GM12875 (cell line): Measurements from ENCODE around the gene CH25H.

Experiments
- H3K4me3 ChIP-seq: one replicate; pipeline ENCODE4 v1.5.1; 2011; ENCODE audit warnings: low read depth, low read length, control low read depth
- CTCF ChIP-seq: IDR thresholded peaks from 2 replicates; pipeline ENCODE4 v1.5.1; 2011; ENCODE audit warnings: low read depth, mild to moderate bottlenecking, control low read depth, inconsistent platforms, low read length, moderate library complexity, borderline replicate concordance; ENCODE audit not compliant: insufficient read depth

The CH25H gene

GRCh38 chr10:89217057-89217990 is 10.2 kb upstream of the CH25H start:
- H3K4me3 ChIP-seq: no peak overlapping the region
- TF ChIP-seq CTCF: peak; percentile 36; the same call in 1 of the 2 replicates

- TF ChIP-seq CTCF: no peak
- no peak overlapping the region for H3K4me3 ChIP-seq
These were observed 8.9 kb upstream of the CH25H start for GRCh38 chr10:89216056-89216455.

GRCh38 chr10:89215511-89215910 is 8.4 kb upstream of the CH25H start:
- no peak overlapping the region for H3K4me3 ChIP-seq
- no peak for TF ChIP-seq CTCF

GRCh38 chr10:89214566-89215165 is 7.5 kb upstream of the CH25H start:
- no peak for TF ChIP-seq CTCF
- no peak overlapping the region for H3K4me3 ChIP-seq

GRCh38 chr10:89213191-89213808 is 6.2 kb upstream of the CH25H start:
- TF ChIP-seq CTCF: peak; percentile 35; the same call in 1 of the 2 replicates
- H3K4me3 ChIP-seq: no peak overlapping the region

GRCh38 chr10:89210794-89211425 is 3.8 kb upstream of the CH25H start:
- TF ChIP-seq CTCF: no peak
- no peak overlapping the region for H3K4me3 ChIP-seq
